OCI-LY1 (cell line): ENCODE measurements around the gene CXXC5.
"Not testable (repeated sequence)": the region's sequence is repeated elsewhere in the genome, so short reads cannot be mapped to it uniquely, and the experiment has no call there.

Experiments
- H2AFZ ChIP-seq: fragments of 200-600 bp; sonication (generic), shearing (Covaris generic); 2 replicates; pipeline ENCODE4 v1.6.0; 2014; ENCODE audit warnings: antibody characterized with exemption, mild to moderate bottlenecking, low read length
- H3F3A ChIP-seq: fragments of 200-600 bp; sonication (generic), shearing (Covaris generic); 2 replicates; pipeline ENCODE4 v1.6.0; 2014; ENCODE audit warnings: mild to moderate bottlenecking, antibody characterized with exemption, low read length, moderate library complexity; ENCODE audit not compliant: insufficient read depth
- H3K27ac ChIP-seq: fragments of 200-600 bp; sonication (generic); 2 replicates; pipeline ENCODE4 v1.5.1; 2014; ENCODE audit warnings: low read length, mixed run types, mild to moderate bottlenecking, low read depth; ENCODE audit not compliant: poor library complexity, severe bottlenecking
- H3K27me3 ChIP-seq: fragments of 200-600 bp; sonication (generic); 2 replicates; pipeline ENCODE4 v1.6.0; 2014; ENCODE audit warnings: antibody characterized with exemption, mild to moderate bottlenecking, low read length, moderate library complexity; ENCODE audit not compliant: insufficient read depth
- H3K36me3 ChIP-seq: fragments of 200-600 bp; sonication (generic); 2 replicates; pipeline ENCODE4 v1.6.1; 2014; ENCODE audit warnings: mild to moderate bottlenecking, antibody characterized with exemption, low read length, moderate library complexity, mixed read lengths; ENCODE audit not compliant: insufficient read depth
- H3K4me1 ChIP-seq: fragments of 200-600 bp; sonication (generic); 2 replicates; pipeline ENCODE4 v1.5.1; 2014; ENCODE audit warnings: mild to moderate bottlenecking, low read length, moderate library complexity; ENCODE audit not compliant: insufficient read depth, severe bottlenecking
- H3K4me2 ChIP-seq: fragments of 200-600 bp; sonication (generic), shearing (Covaris generic); 2 replicates; pipeline ENCODE4 v1.6.1; 2014; ENCODE audit warnings: low read length
- H3K4me3 ChIP-seq: fragments of 200-600 bp; sonication (generic); 2 replicates; pipeline ENCODE4 v1.5.1; 2014; ENCODE audit warnings: low read length, low read depth, mild to moderate bottlenecking, mixed read lengths; ENCODE audit not compliant: poor library complexity, severe bottlenecking
- H3K79me2 ChIP-seq: fragments of 200-600 bp; shearing (Covaris generic); 2 replicates; pipeline ENCODE4 v1.6.1; 2016; ENCODE audit warnings: mixed run types, low read length, mixed read lengths; ENCODE audit not compliant: insufficient read depth
- H3K9ac ChIP-seq: fragments of 200-600 bp; sonication (generic), shearing (Covaris generic); 2 replicates; pipeline ENCODE4 v1.6.1; 2014; ENCODE audit warnings: mild to moderate bottlenecking, low read length, mixed read lengths
- H3K9me2 ChIP-seq: fragments of 200-600 bp; sonication (generic), shearing (Covaris generic); 2 replicates; pipeline ENCODE4 v1.6.1; 2014; ENCODE audit warnings: low read depth, mild to moderate bottlenecking, low read length, mixed read lengths
- H3K9me3 ChIP-seq: fragments of 200-600 bp; shearing (Covaris generic); 2 replicates; pipeline ENCODE4 v1.6.1; 2014; ENCODE audit warnings: low read length, mixed read lengths
- H4K20me1 ChIP-seq: fragments of 200-600 bp; sonication (generic), shearing (Covaris generic); 2 replicates; pipeline ENCODE4 v1.6.0; 2016; ENCODE audit warnings: mild to moderate bottlenecking, low read length; ENCODE audit not compliant: insufficient read depth
- EZH2 ChIP-seq: fragments of 200-600 bp; sonication (generic), shearing (Covaris generic); IDR thresholded peaks from 2 replicates; pipeline ENCODE4 v1.8.0; 2017; ENCODE audit warnings: borderline replicate concordance, mixed run types, mild to moderate bottlenecking, antibody characterized with exemption, low read length, moderate library complexity, mixed read lengths
- TF ChIP-seq, protein P1 (sequence below): fragments of 200-600 bp; sonication (generic), shearing (Covaris generic); IDR thresholded peaks from 2 replicates; pipeline ENCODE4 v1.5.1; 2017; ENCODE audit warnings: mild to moderate bottlenecking, antibody characterized with exemption, low read length, moderate library complexity, mixed read lengths

CXXC5 gene

DNA sequence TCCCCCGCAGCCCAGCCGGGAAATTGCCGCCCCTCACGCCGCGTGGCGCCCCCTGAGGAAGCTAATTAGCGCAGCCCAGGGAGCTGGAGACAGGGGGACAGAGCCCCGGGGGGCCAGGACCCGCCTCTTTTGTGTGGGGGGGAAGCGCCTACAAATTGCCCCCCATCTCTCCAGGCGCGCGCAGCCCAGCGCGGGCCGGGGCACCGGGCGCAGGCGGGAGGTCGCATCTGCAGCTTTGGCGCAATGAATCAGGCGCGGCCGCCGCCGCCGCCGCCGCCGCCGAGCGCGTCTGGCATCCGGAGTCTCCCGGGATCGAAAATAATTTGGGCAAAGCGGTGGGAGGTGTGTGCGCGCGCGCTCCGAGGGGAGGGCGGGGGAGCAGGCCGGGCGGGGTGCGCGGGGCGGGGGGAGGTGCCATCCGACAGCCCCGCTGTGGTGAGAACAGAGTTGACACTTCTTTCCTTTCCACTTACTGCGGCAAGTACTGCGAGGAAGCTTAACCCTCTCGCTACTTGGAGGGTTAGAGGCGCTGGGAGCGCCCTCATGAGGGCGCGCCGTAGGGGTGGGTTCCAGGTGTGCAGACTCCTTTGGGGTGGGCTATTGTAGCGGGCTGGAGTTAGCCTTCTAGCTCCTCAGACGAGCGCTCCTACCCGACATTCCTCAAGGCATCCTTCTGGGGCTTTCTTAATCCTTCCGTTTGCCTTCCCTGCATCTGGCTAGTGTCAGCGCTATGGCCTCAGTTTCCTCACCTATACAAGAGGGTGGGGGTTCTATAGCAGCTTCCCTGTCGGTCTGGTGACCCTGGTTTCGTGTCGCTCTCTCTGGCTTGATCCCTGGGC lies 63.1 kb downstream of the CXXC5 start:
- Histone ChIP-seq H2AFZ (no peak overlapping the region), H3F3A (peaks cover 6% of the 10 kb centered on the region; the same call in 1 of the 2 replicates), H3K9me3 (no peaks in the 10 kb centered on the region), H3K4me1 (peaks cover 50% of the 10 kb centered on the region), H4K20me1 (no peaks in the 10 kb centered on the region), H3K79me2 (no peaks in the 10 kb centered on the region), H3K27me3 (no peaks in the 10 kb centered on the region), H3K9ac (peak overlapping the region; percentile 70), H3K36me3 (no peaks in the 10 kb centered on the region), H3K27ac (peak overlapping the region; percentile 94), H3K4me3 (peak overlapping the region; percentile 67), H3K9me2 (no peaks in the 10 kb centered on the region), H3K4me2 (peak overlapping the region; percentile 66)
- TF ChIP-seq, protein P1, sequence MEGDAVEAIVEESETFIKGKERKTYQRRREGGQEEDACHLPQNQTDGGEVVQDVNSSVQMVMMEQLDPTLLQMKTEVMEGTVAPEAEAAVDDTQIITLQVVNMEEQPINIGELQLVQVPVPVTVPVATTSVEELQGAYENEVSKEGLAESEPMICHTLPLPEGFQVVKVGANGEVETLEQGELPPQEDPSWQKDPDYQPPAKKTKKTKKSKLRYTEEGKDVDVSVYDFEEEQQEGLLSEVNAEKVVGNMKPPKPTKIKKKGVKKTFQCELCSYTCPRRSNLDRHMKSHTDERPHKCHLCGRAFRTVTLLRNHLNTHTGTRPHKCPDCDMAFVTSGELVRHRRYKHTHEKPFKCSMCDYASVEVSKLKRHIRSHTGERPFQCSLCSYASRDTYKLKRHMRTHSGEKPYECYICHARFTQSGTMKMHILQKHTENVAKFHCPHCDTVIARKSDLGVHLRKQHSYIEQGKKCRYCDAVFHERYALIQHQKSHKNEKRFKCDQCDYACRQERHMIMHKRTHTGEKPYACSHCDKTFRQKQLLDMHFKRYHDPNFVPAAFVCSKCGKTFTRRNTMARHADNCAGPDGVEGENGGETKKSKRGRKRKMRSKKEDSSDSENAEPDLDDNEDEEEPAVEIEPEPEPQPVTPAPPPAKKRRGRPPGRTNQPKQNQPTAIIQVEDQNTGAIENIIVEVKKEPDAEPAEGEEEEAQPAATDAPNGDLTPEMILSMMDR: peak; percentile 63
- TF ChIP-seq EZH2: no peak

DNA sequence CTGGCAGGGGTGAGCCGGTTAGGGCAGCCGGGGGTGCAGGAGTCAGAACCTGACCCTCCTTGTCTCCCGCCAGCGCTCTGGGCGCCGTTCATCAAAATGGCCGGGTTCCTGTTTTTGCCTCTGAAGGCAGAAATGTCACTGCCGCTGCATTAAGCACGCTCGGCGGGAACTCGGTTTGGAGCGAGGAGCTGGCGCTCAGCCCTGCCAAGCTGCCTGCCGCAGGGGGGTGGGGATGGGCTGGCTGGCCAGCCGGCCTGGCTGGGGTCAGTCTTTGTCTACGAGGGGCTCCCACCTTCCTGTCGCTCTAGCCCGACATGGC lies 63.7 kb downstream of the CXXC5 start:
- Histone ChIP-seq H3K36me3 (no peaks in the 10 kb centered on the region), H3K4me2 (peak overlapping the region; percentile 66), H3K79me2 (no peaks in the 10 kb centered on the region), H3K4me3 (peak overlapping the region; percentile 67), H3K9me2 (no peaks in the 10 kb centered on the region), H2AFZ (no peak overlapping the region), H3K9ac (peak overlapping the region; percentile 70; the same call in 1 of the 2 replicates), H3K27me3 (no peaks in the 10 kb centered on the region), H4K20me1 (no peaks in the 10 kb centered on the region), H3F3A (peaks cover 6% of the 10 kb centered on the region; the same call in 1 of the 2 replicates), H3K27ac (peak overlapping the region; percentile 2), H3K9me3 (no peaks in the 10 kb centered on the region), H3K4me1 (peaks cover 50% of the 10 kb centered on the region)
- TF ChIP-seq, protein P1: no peak
- TF ChIP-seq EZH2: no peak

DNA sequence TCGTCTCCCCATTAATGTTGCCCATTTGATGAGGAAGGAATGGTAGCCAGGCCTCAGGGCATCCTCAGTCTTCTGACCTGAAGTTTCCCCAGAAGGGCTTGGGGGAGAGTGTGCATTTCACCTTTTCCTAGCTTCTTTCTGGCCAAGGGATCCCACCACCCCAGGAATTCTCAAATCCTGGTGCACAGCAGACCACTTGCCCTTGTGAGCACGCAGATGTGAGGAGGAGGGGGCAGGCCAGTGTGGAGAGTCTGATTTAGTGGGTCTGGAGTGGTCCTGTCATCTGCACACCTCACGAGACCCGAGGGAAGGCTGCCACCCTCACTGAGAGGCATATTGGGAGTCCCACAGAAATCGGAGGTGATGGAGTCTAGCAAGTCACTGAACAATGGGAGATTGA lies 64.3 kb downstream of the CXXC5 start:
- TF ChIP-seq EZH2: no peak
- TF ChIP-seq, protein P1: no peak
- Histone ChIP-seq H3K9ac (no peak overlapping the region; the same call in 1 of the 2 replicates), H3K4me2 (no peak overlapping the region; the same call in 1 of the 2 replicates), H3K4me1 (peaks cover 46% of the 10 kb centered on the region), H3K9me3 (no peaks in the 10 kb centered on the region), H3K36me3 (no peaks in the 10 kb centered on the region), H3F3A (peaks cover 6% of the 10 kb centered on the region; the same call in 1 of the 2 replicates), H3K79me2 (no peaks in the 10 kb centered on the region), H4K20me1 (no peaks in the 10 kb centered on the region), H3K9me2 (no peaks in the 10 kb centered on the region), H3K27me3 (no peaks in the 10 kb centered on the region), H2AFZ (no peak overlapping the region), H3K4me3 (no peak overlapping the region), H3K27ac (no peak overlapping the region)

DNA sequence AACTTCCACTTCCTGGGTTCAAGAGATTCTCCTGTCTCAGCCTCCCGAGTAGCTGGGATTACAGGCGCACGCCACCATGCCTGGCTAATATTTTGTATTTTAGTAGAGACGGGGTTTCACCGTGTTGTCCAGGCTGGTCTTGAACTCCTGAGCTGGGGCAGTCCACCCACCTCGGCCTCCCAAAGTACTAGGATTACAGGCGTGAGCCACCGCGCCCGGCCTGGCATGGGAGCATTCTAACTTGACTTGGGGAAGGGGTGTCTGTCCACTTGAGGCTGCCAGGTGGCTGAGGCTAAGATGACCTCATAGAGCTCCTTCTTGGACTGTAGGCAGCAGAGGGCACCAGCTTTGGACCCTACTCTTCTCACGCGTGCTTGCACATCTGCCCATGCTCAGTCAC lies 65.7 kb downstream of the CXXC5 start:
- not testable (repeated sequence) for H3K36me3 ChIP-seq, H3F3A ChIP-seq, H3K79me2 ChIP-seq, H3K27ac ChIP-seq, H3K9me3 ChIP-seq, H3K27me3 ChIP-seq, H3K4me3 ChIP-seq, H3K9ac ChIP-seq, H4K20me1 ChIP-seq, H3K4me2 ChIP-seq, H3K9me2 ChIP-seq, H2AFZ ChIP-seq
- peaks cover 31% of the 10 kb centered on the region for H3K4me1 ChIP-seq
